ENCODE results near the gene AP3D1. TPM values are rescaled to one million over a fixed set of nuclear protein-coding genes. Genes with fewer than 3 reads are reported as not detected.

The AP3D1 gene
- total RNA-seq, 4 donors from 2014 or later = 66.7 to 107 (median 79.6) TPM

GRCh38 chr19:2181633-2181997 is 30.2 kb upstream of the AP3D1 start:
- DNase-seq (ENCODE audit: low spot score) = no peak
- no peak for ATAC-seq (ENCODE audit: low FRiP score)
- TF ChIP-seq, protein P1, sequence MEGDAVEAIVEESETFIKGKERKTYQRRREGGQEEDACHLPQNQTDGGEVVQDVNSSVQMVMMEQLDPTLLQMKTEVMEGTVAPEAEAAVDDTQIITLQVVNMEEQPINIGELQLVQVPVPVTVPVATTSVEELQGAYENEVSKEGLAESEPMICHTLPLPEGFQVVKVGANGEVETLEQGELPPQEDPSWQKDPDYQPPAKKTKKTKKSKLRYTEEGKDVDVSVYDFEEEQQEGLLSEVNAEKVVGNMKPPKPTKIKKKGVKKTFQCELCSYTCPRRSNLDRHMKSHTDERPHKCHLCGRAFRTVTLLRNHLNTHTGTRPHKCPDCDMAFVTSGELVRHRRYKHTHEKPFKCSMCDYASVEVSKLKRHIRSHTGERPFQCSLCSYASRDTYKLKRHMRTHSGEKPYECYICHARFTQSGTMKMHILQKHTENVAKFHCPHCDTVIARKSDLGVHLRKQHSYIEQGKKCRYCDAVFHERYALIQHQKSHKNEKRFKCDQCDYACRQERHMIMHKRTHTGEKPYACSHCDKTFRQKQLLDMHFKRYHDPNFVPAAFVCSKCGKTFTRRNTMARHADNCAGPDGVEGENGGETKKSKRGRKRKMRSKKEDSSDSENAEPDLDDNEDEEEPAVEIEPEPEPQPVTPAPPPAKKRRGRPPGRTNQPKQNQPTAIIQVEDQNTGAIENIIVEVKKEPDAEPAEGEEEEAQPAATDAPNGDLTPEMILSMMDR (IDR thresholded peaks at IDR 0.05) = no peak

DNA sequence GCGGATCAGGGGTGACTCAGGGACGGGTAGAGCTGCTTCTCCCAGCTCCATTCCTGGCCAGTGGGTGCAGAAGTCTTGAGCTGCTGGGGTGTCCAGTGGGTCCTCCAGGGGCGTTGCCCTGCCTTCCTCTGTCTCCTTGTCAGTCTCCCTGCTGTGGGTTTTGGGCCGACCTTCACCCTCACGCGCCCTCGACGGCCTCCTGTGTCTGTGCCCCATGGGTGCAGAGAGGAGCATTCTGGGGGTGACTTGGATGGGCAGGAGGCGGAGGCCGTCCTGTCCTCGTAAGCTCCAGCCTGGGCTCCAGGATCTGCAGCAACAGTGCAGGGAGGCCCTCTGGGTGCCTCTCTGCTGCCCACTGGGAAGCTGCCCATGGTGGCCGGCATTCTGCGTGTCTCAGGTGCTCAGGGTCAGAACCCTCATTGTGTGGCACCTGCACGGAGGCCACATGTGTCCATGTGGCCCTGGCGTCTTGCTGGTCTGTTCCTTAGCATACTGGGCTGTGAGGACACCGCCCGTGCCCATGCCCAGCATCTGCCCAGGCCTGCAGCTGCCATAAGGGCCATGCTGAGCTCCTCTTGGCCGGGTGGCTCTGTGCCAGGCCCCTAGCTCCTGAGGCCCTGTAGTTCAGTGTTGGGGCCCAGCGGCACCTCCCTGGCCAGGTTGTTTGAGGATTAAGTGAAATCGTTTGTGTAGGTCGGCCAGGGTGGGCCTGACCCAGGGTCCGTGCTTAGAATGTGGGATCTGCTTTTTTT is 29.7 kb upstream of the AP3D1 start:
- DNase-seq (ENCODE audit: low spot score) = no peak
- no peak for ATAC-seq (ENCODE audit: low FRiP score)
- TF ChIP-seq, protein P1 (IDR thresholded peaks at IDR 0.05) = no peak

DNA sequence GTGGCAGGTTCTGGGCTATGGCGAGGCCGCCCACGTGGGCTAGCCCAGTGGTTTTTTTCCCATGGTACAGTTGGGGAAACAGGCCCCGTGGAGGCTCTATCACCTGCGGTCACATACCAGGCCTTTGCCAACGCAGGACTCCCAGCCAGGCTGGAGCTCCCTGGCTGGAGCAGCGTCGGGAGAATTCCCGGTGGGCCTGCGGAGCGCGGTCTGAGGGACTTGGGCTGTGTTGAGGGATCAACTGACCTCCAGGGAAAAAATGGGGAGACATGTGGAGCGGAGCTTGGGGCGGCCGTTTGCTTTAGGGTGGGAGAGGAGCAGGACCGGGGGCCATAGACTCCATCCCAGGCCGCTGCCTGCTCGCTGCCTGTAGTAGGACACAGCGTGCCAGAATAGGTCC is 28.7 kb upstream of the AP3D1 start:
- ATAC-seq (ENCODE audit: low FRiP score) = no peak
- no peak for DNase-seq (ENCODE audit: low spot score)
- TF ChIP-seq, protein P1 (IDR thresholded peaks at IDR 0.05) = no peak

DNA sequence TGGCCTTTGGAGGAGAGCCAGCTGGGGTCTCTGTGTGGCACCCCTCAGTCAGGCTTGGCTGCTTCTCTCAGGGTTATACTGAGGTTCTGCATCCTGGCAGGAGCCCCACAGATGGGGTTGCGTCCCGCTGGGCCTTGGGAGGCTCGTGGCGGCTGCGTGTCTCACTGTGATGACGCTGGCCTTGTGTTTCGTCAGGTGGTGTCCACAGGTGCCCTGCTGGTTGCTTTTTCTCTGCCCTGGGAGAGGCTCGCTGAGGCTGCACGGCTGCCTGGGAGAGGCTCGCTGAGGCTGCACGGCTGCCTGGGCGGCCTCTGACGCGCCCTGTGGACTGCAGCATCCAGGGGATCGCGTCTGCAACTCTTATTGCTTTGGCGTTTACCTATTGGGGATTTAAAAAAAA is 27.7 kb upstream of the AP3D1 start:
- TF ChIP-seq, protein P1 (IDR thresholded peaks at IDR 0.05) = no peak
- ATAC-seq (ENCODE audit: low FRiP score) (no peak), DNase-seq (ENCODE audit: low spot score) (no peak)

GRCh38 chr19:2176337-2176994 is 25.1 kb upstream of the AP3D1 start:
- ATAC-seq (ENCODE audit: low FRiP score) (no peak), DNase-seq (ENCODE audit: low spot score) (no peak)
- TF ChIP-seq, protein P1 (IDR thresholded peaks at IDR 0.05) = no peak

GRCh38 chr19:2175742-2176141 is 24.4 kb upstream of the AP3D1 start:
- TF ChIP-seq, protein P1 (IDR thresholded peaks at IDR 0.05) = no peak
- ATAC-seq (ENCODE audit: low FRiP score) = peak; percentile 5
- DNase-seq (ENCODE audit: low spot score) = no peak

Data from omental fat pad (tissue), 4 donors.